ENCODE measurements around the gene CHRNB2.

- TF ChIP-seq POLR2A (IDR thresholded peaks at IDR 0.05; ENCODE audit: low read depth, low read length), result no peak
- TF ChIP-seq POLR2AphosphoS5 (IDR thresholded peaks at IDR 0.05; ENCODE audit: low read depth, low read length), result no peak
- no peak for TF ChIP-seq TAF1 (IDR thresholded peaks at IDR 0.05; ENCODE audit: borderline replicate concordance, low read depth, low read length)
Measured at GRCh38 chr1:154572468-154573167, 5.0 kb downstream of the CHRNB2 start.
